Muscle of back (tissue), 10 donors: ENCODE data around the gene SLC6A2. TPM values are rescaled to one million over a fixed set of nuclear protein-coding genes. Genes with fewer than 3 reads are reported as not detected.

ENCODE experiments used
- polyA plus RNA-seq, 10 donors: library from polyadenylated mRNA; unstranded; fragments of 120-200 nt; gene quantifications; one replicate each; pipeline ENCODE4 v1.2.1, GENCODE V29; 2013; ENCODE audit not compliant: insufficient read length in 10 of 10

SLC6A2 gene
- polyA plus RNA-seq, 10 donors = 0.80 to 2.7 (median 1.8) TPM

Other genes starting within 250 kb of the SLC6A2 start
- 100 to 1,000 TPM; 486 to 680 (median 606) TPM for gene MMP2, start 176.8 kb upstream of the SLC6A2 start, polyA plus RNA-seq
- 10 to 100 TPM; 12.3 to 26.8 (median 18.4) TPM for gene LPCAT2, start 146.9 kb upstream of the SLC6A2 start, polyA plus RNA-seq
- 10 to 100 TPM in 1 of 10 donors, 1 to 10 TPM in 1, under 1 TPM in 4, not detected in 4; 0.16 to 10.6 (median 0.42) TPM for gene CAPNS2, start 89.3 kb upstream of the SLC6A2 start, polyA plus RNA-seq
- 1 to 10 TPM in 5 of 10 donors, under 1 TPM in 5; 0.35 to 1.4 (median 0.93) TPM for gene CES1, start 177.1 kb downstream of the SLC6A2 start, polyA plus RNA-seq
- gene CES5A, start 219.4 kb downstream of the SLC6A2 start, polyA plus RNA-seq = under 1 TPM in 1 of 10 donors, not detected in 9; 0.14 TPM